GM12878 (cell line): ENCODE results near the gene SH3YL1. TPM values are rescaled to one million over a fixed set of nuclear protein-coding genes. Genes with fewer than 3 reads are reported as not detected.

Source experiments
- ATAC-seq: fragments of 200-7000 bp; cut with Tn5 transposase; 3 replicates; pipeline ENCODE4 v1.9.1; 2020; ENCODE audit warnings: mild to moderate bottlenecking, moderate library complexity
- BruUV-seq: library from RNA; stranded (reverse); fragments of 400-500 nt; replicated peaks from 2 replicates; lab custom pipeline; 2021; lab: Mats Ljungman, UMichigan
- CTCF ChIA-PET: fragments of 300-600 bp; sonication (Branson Sonifier 250); formaldehyde crosslinking; extraction: SDS; loops from one replicate; lab custom pipeline; 2021; ENCODE audit warnings: inconsistent platforms; lab: Yijun Ruan, JAX
- POLR2A ChIA-PET: fragments of 350-600 bp; formaldehyde crosslinking; extraction: SDS; loops from one replicate; lab custom pipeline; 2021; ENCODE audit warnings: inconsistent platforms; lab: Charles Lee
- RAD21 ChIA-PET: fragments of 300-600 bp; sonication (Branson Sonifier 250); formaldehyde crosslinking; loops from one replicate; lab custom pipeline; 2023; ENCODE audit warnings: antibody characterized with exemption; ENCODE audit not compliant: unreplicated experiment; lab: Charles Lee
- SMC1A ChIA-PET: fragments of 300-600 bp; sonication (Branson Sonifier 250); formaldehyde crosslinking; loops from one replicate; lab custom pipeline; 2023; ENCODE audit not compliant: unreplicated experiment, uncharacterized antibody; lab: Charles Lee
- DNase-seq: peaks from one replicate; pipeline ENCODE4 v3.0.0-alpha.2; 2011; ENCODE audit warnings: low read depth, low spot score
- FAIRE-seq: peaks from 3 replicates; lab custom pipeline; 2011; peaks lifted over from hg19 to GRCh38; lab: Jason Lieb, UNC
- H2AFZ ChIP-seq: 2 replicates; pipeline ENCODE4 v1.6.0; 2011; ENCODE audit warnings: low read depth, low read length, control low read depth; ENCODE audit not compliant: control insufficient read depth
- H3K27ac ChIP-seq: 2 replicates; pipeline ENCODE4 v1.5.1; 2011; ENCODE audit warnings: control low read depth; ENCODE audit not compliant: control insufficient read depth, insufficient read depth
- H3K27me3 ChIP-seq, 2 experiments: replicated peaks in 1 of 2; 2 replicates each; pipeline versions ENCODE4 v1.6.0 to v1.6.1; 2011; ENCODE audit warnings: low read length in 1 of 2; ENCODE audit not compliant: control insufficient read depth in 2 of 2, insufficient read depth in 2 of 2
- H3K36me3 ChIP-seq, 2 experiments: 2 replicates each; pipeline ENCODE4 v1.5.1; 2011; ENCODE audit warnings: low read length in 1 of 2; ENCODE audit not compliant: control insufficient read depth in 2 of 2, insufficient read depth in 2 of 2
- H3K4me1 ChIP-seq: 2 replicates; pipeline ENCODE4 v1.6.1; 2011; ENCODE audit warnings: mild to moderate bottlenecking, low read length, moderate library complexity, mixed read lengths; ENCODE audit not compliant: control insufficient read depth, insufficient read depth
- H3K4me2 ChIP-seq: 2 replicates; pipeline ENCODE4 v1.6.0; 2011; ENCODE audit warnings: control low read depth; ENCODE audit not compliant: control insufficient read depth, insufficient read depth
- H3K4me3 ChIP-seq: fragments of 200-600 bp; sonication (generic); 2 replicates; pipeline ENCODE4 v1.5.1; 2016
- H3K79me2 ChIP-seq: 2 replicates; pipeline ENCODE4 v1.6.0; 2011; ENCODE audit warnings: low read length; ENCODE audit not compliant: control insufficient read depth, insufficient read depth
- H3K9ac ChIP-seq: 2 replicates; pipeline ENCODE4 v1.8.0; 2011; ENCODE audit warnings: low read length, control low read depth, mixed read lengths; ENCODE audit not compliant: control insufficient read depth, insufficient read depth
- H3K9me3 ChIP-seq: replicated peaks from 3 replicates; pipeline ENCODE4 v1.5.1; 2011; ENCODE audit warnings: mild to moderate bottlenecking, low read length; ENCODE audit not compliant: control insufficient read depth, insufficient read depth
- H4K20me1 ChIP-seq: 2 replicates; pipeline ENCODE4 v1.6.0; 2011; ENCODE audit not compliant: control insufficient read depth, insufficient read depth
- BHLHE40 ChIP-seq, 2 experiments: fragments of 450-650 bp in 1 of 2; IDR thresholded peaks; 2 replicates each; pipeline ENCODE4 v1.6.1; 2011 to 2017; ENCODE audit warnings: low read depth in 2 of 2, borderline replicate concordance in 1 of 2, improper control_type of control experiment in 1 of 2, low read length in 1 of 2, mild to moderate bottlenecking in 1 of 2
- BMI1 ChIP-seq: fragments of 450-650 bp; IDR thresholded peaks from 2 replicates; pipeline ENCODE4 v1.6.1; 2016; ENCODE audit warnings: mild to moderate bottlenecking, moderate library complexity, borderline replicate concordance
- CEBPZ ChIP-seq: fragments of 150-350 bp; IDR thresholded peaks from 2 replicates; pipeline ENCODE4 v1.6.1; 2016; ENCODE audit warnings: low read depth, low read length
- E2F4 ChIP-seq: IDR thresholded peaks from 2 replicates; pipeline ENCODE4 v1.6.1; 2012; ENCODE audit warnings: low read depth, low read length, improper control_type of control experiment
- EED ChIP-seq: sonication (generic); IDR thresholded peaks from 2 replicates; pipeline ENCODE4 v1.6.1; 2016; ENCODE audit warnings: antibody characterized with exemption, low read depth
- FOS ChIP-seq: IDR thresholded peaks from 3 replicates; pipeline ENCODE4 v1.6.1; 2011; ENCODE audit warnings: borderline replicate concordance; ENCODE audit not compliant: insufficient read length; ENCODE audit errors: extremely low read depth
- NR2C2 ChIP-seq: IDR thresholded peaks from 2 replicates; pipeline ENCODE4 v1.6.1; 2011; ENCODE audit warnings: borderline replicate concordance, low read depth; ENCODE audit not compliant: control insufficient read depth, insufficient read length
- NRF1 ChIP-seq: conservative IDR thresholded peaks from 2 replicates; pipeline ENCODE4 v1.6.1; 2011; ENCODE audit warnings: mild to moderate bottlenecking, low read depth, low read length, improper control_type of control experiment
- PAX5 ChIP-seq: IDR thresholded peaks from 2 replicates; pipeline ENCODE4 v1.6.1; 2011; ENCODE audit warnings: low read depth, low read length, borderline replicate concordance
- RAD21 ChIP-seq: IDR thresholded peaks from 2 replicates; pipeline ENCODE4 v1.6.1; 2011; ENCODE audit warnings: mild to moderate bottlenecking, low read depth, low read length, moderate library complexity; ENCODE audit not compliant: insufficient read depth
- RFX5 ChIP-seq: IDR thresholded peaks from 2 replicates; pipeline ENCODE4 v1.6.1; 2011; ENCODE audit warnings: low read depth, low read length, improper control_type of control experiment
- SIN3A ChIP-seq: IDR thresholded peaks from 2 replicates; pipeline ENCODE4 v1.6.1; 2012; ENCODE audit warnings: low read depth, low read length, improper control_type of control experiment
- SUPT20H ChIP-seq: IDR thresholded peaks from 2 replicates; pipeline ENCODE4 v1.6.1; 2011; ENCODE audit warnings: low read depth, mild to moderate bottlenecking, low read length, moderate library complexity, borderline replicate concordance; ENCODE audit not compliant: control insufficient read depth
- TAF1 ChIP-seq: IDR thresholded peaks from 2 replicates; pipeline ENCODE4 v1.6.1; 2011; ENCODE audit warnings: mild to moderate bottlenecking, low read depth, low read length, borderline replicate concordance
- ZSCAN29 ChIP-seq: fragments of 450-650 bp; IDR thresholded peaks from 2 replicates; pipeline ENCODE4 v1.6.1; 2017; ENCODE audit warnings: mild to moderate bottlenecking, moderate library complexity
- WGBS: methylation state at CpG from one replicate; pipeline ENCODE4 v1.1.6; 2016; ENCODE audit warnings: low lambda C conversion rate; ENCODE audit not compliant: insufficient replicate concordance, insufficient coverage; ENCODE audit errors: missing lambda C conversion rate; 5-methylcytosine and 5-hydroxymethylcytosine counted together
- in situ Hi-C: fragments of 300-500 bp; cut with MboI; formaldehyde crosslinking; loops from 9 replicates; pipeline ENCODE4 v1.14.3; 2018; ENCODE audit warnings: mixed read lengths
- intact Hi-C: fragments of 100-400 bp; cut with micrococcal nuclease; formaldehyde crosslinking; loops from one replicate; pipeline ENCODE4 v1.14.2; 2022; ENCODE audit not compliant: unreplicated experiment
- polyA plus RNA-seq, 11 experiments: library from polyadenylated mRNA; depleted of rRNA in 4 of 11; unstranded in 6 of 11; stranded (reverse) in 5 of 11; fragments of >200 nt; fragmentation: Nextera tagmentation in 4 of 11; fragmentation: Illumina TruSeq in 1 of 11; extraction: Ambion mirVana in 4 of 11; extraction: Trizol in 1 of 11; gene quantifications; 1 replicate in 1 of 11; 2 replicates in 10 of 11; pipeline versions ENCODE4 v1.2.1 to v1.2.3, GENCODE V29; 2011 to 2016; ENCODE audit warnings: inconsistent platforms in 2 of 11, missing spikeins in 2 of 11, low read depth in 1 of 11
- total RNA-seq, 4 experiments: library from RNA; depleted of rRNA in 3 of 4; stranded (reverse); fragments of >200 nt in 3 of 4; fragmentation: Illumina TruSeq in 1 of 4; extraction: Trizol in 1 of 4; gene quantifications; 2 replicates each; pipeline versions ENCODE4 v1.2.1 to v1.2.3, GENCODE V29; 2013 to 2021

SH3YL1 gene
- total and polyA plus RNA-seq, 10 of the 15 experiments (the other 5 are each of a cell fraction or from before 2014, with no cell fraction given): 12.2 to 22.4 (median 17.2) TPM

GRCh38 chr2:237878-238277 lies 26.0 kb downstream of the SH3YL1 start:
- in situ Hi-C loops: no loop called here
- ATAC-seq: no peak
- ChIA-PET CTCF (interaction anchor here (1.0 to 3.0 kb wide), 2 partner anchors 9 to 20 kb away, joined by 3 to 14 read pairs; no protein-coding TSS in a partner anchor), RAD21 (interaction anchor here (1.0 kb wide), 1 partner anchor 9 kb away, joined by 3 read pairs; no protein-coding TSS in a partner anchor), POLR2A (no interaction called here), SMC1A (interaction anchor here (1.2 kb wide), 1 partner anchor 10 kb away, joined by 4 read pairs; no protein-coding TSS in a partner anchor)
- H2AFZ ChIP-seq: no peak overlapping the region
- H3K4me1 ChIP-seq: no peaks in the 10 kb centered on the region
- WGBS: 90% methylated on average over 6 of the region's 6 CpGs
- H4K20me1 ChIP-seq: no peaks in the 10 kb centered on the region
- FAIRE-seq: no peak
- H3K4me3 ChIP-seq: no peak overlapping the region
- no peaks in the 10 kb centered on the region for H3K79me2 ChIP-seq
- no TSS peak for BruUV-seq
- no peak overlapping the region for H3K27ac ChIP-seq
- no peaks in the 10 kb centered on the region for H3K36me3 ChIP-seq
- H3K9ac ChIP-seq: no peak overlapping the region
- DNase-seq: no peak
- H3K9me3 ChIP-seq: no peaks in the 10 kb centered on the region
- H3K4me2 ChIP-seq: no peak overlapping the region
- intact Hi-C loops: no loop called here
- H3K27me3 ChIP-seq: no peaks in the 10 kb centered on the region
- no peak for TF ChIP-seq EED
- no peak for TF ChIP-seq RFX5
- no peak for TF ChIP-seq E2F4
- no peak for TF ChIP-seq BMI1
- TF ChIP-seq NR2C2: no peak
- no peak for TF ChIP-seq CEBPZ
- TF ChIP-seq TAF1: no peak
- TF ChIP-seq RAD21: no peak
- TF ChIP-seq ZSCAN29: no peak
- TF ChIP-seq PAX5: no peak
- TF ChIP-seq SUPT20H: no peak
- no peak for TF ChIP-seq NRF1
- TF ChIP-seq BHLHE40 (IDR thresholded peaks at IDR 0.05; ENCODE audit: borderline replicate concordance in 1 of 2, low read depth in 2 of 2, low read length in 1 of 2): no peak
- no peak for TF ChIP-seq FOS
- TF ChIP-seq SIN3A: no peak
